Frontal cortex (tissue), 4 donors: ENCODE data around the gene STK24. TPM values are rescaled to one million over a fixed set of nuclear protein-coding genes. Genes with fewer than 3 reads are reported as not detected.

Experiments used
- DNase-seq, 2 donors: peaks; one replicate each; pipeline ENCODE4 v3.0.0; 2012; ENCODE audit warnings: low spot score in 2 of 2
- FAIRE-seq: peaks from 2 replicates; lab custom pipeline; 2012; peaks lifted over from hg19 to GRCh38; lab: Jason Lieb, UNC
- total RNA-seq: library from RNA; depleted of rRNA; stranded (reverse); fragments of >200 nt; gene quantifications from one replicate; pipeline ENCODE4 v1.2.3, GENCODE V29; 2014
- donor health status: control.
- donor health status: control.
- donor health status: control.

Gene STK24
- total RNA-seq, 1 donor from 2014 or later = 26.1 TPM

DNA sequence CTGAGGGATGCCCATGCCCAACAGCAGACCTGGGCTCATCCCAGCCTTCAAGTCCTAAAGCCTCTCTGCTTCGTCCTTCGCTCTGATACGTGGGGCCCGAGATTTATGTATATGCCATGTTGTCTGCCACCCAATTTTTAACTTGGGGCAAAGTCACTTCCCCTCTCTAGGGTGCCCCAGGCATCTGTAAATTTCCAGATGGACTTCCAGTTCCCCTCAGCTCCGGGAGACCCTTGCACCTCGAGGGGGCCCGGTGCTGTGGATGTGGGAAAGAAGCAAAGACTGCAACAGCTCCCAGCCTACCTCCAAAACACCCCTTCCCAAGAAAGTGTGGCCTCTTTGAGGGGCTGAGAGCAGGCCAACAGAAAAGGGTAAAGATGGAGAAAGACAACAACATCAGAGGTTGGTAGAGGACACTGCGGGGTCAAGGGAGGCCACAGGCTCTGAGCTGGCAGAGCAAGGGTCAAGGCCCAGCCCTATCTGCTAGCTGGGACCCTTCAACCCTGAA lies 97.4 kb downstream of the STK24 start:
- DNase-seq (no peak), FAIRE-seq (no peak)

DNA sequence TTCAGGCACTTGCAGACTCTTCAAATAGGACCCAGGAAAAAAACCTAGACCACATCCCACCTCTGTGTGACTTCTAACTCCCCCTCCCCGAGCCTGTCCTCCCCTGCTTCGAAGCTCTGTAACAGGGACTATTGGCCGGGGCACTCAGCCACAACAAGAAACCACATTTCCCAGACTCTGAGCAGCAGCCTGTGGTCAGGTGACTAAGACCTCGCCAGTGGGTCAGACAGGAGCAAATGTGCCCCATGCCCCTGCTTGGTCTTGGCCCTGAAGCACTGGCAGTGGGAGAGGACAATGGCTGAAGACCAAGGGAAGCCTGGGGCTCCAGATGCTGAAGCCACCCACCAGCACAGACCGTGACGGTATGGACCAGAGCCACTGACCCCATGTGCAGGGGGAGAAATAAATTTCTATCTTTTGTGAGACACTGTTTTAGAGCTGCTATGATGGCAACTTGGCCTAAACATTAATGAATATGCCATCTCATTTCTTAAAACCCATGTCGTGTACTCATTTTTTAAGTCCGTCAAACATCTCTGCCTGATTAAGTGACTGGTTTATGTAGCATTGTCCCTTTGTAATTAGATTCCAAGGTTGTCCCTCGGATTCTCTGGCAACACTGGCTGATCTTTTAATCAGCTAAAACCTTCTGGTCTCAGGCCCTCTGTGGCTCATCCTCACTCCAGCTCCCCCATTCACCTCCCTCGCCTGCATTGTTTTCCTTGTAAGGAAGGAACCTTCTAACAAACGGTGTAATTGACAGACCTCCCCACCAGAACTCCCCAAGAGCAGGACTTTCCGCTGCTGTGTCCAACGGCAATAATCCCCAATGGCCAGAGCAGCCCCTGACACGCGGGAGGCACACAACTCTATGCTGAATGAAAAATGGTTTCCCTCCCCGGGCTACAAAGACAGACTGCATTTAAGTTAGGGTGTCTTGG lies 98.4 kb downstream of the STK24 start:
- no peak for FAIRE-seq
- no peak for DNase-seq

DNA sequence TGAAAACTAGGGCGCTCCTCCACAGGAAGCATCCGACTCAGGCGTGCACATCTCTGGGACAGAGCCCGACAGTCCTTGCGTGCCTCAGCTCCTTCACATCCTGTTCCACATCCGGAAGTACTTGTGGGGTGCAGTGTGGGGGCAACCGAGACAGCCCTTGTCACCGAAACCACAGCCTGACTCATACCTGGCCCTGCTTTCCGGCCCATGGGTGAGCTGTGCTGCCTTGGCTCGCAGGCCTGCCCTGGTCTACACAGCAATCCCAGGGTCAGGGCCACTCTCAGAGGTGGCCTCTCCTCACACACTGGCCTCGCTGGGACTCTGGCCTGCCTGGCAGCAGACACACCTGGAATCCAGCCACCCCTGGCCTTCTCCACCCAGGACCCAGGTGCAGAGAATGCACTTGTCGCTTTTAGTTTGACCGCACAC lies 100.4 kb downstream of the STK24 start:
- DNase-seq (peak in 1 of 2 donors; percentile 56), FAIRE-seq (no peak)

DNA sequence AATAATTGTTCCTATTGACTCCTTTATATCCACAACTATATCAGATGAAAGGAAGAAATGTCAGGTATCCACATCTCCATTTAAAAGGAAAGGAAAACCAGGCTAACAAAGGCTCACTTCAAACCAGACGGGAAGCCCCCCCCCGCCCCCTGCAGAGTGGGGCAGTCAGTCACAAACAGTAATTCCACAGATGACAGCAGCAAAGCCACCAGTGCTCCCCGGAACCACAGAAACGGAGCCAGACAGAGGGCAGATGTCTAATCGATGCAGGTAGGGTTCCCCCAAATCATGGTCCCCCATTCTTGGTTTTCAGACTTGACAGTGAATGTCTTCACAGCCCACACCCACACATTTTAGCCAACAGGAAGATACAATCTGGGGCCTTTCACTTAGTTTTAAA lies 100.8 kb downstream of the STK24 start:
- FAIRE-seq = no peak
- DNase-seq = no peak

DNA sequence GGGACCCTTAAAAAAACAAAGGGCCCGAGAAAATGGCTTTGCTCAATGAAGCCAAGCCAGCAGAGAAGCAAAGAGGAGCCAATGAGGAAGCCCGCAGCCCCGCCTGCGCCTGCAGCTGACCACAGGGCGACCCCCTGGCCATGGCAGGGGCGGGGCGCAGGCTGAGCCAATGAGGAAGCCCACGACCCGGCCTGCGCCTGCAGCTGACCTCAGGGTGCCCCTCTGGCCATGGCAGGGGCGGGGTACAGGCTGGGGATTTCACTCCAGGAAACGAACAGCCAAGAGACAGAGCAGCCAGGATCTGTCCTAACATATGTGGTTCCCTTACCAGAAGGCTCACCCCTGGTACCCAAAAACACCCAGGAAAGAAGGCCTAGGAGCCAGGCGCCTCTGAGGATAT lies 101.4 kb downstream of the STK24 start:
- no peak for DNase-seq
- FAIRE-seq = no peak

DNA sequence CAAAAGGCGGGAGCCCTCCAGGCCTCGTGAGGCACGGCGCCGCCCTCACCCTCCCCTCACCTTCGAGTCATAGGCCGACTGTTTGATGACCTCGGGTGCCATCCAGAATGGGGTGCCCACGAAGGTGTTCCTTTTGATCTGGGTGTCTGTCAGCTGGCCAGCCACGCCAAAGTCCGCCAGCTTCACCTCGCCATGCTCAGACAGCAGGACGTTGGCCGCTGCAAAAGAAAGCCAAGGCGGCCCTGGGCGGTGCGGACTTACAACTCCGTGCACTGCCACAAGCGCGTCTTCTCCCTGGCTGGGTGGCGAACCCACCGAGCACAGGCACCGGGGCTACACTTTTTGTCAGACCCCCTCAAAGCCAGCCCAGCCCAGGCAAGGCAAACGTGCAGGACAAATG lies 102.1 kb downstream of the STK24 start:
- no peak for DNase-seq
- no peak for FAIRE-seq

DNA sequence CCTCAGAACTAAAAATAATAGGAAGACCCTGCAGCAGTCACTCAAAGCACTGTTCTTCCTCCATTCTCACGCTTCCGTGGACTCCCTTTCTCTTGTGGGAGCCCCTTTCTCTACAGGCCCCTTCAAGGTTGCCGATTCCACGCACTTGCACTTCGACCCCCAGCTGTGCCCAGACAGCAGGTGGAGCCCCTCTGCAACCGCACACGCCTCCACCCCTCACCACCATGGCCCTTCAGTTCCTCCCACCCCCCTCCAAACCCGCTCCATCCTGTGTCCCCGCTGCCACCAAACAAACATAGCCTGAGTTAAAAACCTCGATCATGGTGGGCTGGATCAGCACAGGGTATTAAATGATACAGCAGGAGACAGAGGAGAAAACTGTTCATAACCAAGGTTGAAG lies 102.6 kb downstream of the STK24 start:
- no peak for FAIRE-seq
- no peak for DNase-seq

DNA sequence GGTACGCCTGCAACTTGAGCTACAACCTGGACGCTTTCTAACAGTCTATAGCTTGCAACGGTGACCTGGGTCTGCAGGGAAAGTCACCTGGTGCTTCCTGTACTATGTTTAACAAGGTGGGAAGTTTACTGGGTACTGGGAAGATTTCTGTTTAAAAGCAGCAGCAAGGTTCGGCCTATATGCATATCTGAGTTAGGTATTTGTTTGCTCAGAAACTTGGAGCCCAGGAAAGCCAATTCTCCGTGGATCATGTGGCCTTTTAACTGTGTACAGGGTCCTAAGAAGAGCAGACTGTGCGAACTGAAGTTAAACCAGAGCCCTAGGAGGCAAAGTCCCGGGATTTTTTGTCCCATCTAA lies 103.1 kb downstream of the STK24 start:
- FAIRE-seq = no peak
- no peak for DNase-seq

DNA sequence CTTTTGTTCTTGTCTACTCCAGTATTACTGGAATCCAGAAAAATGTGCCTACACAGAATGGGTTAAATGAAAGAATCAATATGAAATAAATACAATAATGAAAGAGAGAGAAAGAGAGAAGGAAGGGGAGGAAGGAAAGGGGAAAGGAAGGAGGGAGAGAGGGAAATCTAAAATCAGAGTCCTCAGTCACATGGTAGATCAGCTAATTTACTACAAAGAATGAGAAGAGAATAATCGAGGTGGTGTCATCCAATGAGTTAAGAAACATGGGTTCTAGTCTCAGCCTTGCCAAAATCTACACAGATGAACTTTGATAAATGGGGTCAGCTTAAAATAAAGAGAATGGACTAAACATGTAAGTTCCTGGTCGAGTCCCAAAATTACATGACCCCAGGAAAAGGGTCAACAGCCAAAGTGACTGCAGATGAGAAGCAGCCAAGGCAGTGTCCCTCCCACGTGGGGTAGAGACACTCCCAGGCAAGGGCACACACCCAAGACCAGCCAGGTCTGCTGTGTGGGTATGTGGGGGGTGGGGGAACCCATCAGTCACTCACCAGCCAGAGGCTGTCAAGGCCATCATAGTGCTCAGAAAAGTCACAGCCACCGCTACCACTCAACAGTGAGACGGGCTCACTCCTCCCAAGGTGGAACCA lies 103.6 kb downstream of the STK24 start:
- FAIRE-seq = no peak
- DNase-seq = no peak

DNA sequence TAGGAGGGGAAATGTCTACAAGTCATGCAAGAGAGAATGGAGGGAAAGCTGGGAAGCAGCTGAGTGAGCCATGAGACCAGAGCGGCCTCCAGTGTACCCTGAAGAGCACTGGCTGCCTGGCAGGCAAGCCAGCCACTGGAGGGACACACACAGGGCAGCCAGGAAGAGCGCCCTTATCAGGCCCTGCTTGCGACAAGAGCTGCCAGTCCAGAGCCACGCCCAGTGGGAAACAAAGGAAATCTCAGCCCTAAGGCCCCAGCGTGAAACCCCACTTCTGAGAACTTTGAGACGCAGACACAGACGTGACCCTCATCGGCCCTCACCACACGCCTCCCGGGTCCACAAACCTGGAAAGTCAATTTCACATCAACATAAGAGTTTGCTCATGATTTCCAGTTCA lies 105.0 kb downstream of the STK24 start:
- no peak for FAIRE-seq
- no peak for DNase-seq

DNA sequence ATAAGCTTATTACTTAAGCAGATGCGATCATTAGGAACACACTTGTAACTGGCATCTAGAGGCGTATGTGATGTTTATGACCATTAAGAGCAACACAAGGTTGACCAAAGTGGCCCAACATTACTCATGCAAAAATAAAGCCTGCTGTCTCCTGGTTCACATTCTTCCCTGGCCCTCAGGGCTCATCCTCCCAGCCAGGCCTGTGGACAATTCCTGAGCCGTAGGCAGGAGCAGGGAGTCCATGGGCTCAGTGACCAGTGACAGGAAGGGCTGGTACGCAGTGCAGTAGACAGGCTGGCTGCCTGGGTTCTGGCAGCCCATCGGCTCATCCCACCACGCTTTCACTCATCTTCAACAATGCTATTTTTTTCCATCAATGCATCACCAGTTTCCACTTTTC lies 106.0 kb downstream of the STK24 start:
- DNase-seq = no peak
- FAIRE-seq = no peak

DNA sequence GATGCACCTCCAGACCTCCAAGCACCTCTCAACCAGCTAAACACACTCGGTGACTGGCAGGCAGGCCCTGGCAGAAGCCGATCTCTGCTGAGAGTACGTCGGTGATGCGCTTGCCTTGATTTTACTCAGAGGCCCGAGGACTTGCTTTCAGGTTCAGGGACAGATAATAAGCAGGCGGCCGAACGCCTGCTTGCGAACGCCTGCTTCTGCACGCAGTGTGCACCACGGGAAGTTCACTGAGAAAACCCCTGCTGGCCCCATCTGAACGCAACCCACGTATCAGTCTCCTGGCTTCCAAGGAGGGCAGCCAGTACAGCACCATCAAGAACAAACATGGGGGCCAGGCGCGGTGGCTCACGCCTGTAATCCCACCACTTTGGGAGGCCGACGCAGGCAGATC lies 108.0 kb downstream of the STK24 start:
- FAIRE-seq = no peak
- no peak for DNase-seq

DNA sequence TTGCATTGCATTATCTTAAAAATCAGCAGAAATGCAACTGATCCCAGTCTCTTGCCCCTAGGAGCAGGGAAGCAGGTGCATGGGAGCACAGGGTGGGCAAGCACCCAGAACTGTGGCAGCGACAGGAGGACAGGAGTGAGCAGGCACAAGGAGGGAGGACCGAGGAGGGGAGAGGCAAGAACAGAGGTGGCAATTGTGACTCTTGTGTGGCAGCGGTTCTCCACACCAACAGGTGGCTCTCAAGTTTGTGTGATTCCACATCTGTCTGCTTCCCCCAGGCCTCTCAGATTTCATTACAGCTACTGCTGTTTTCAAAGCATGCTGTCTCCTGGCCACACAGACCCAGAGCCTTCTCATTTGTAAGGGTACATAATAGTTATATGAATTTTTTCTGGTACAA lies 108.5 kb downstream of the STK24 start:
- FAIRE-seq (no peak), DNase-seq (no peak)

DNA sequence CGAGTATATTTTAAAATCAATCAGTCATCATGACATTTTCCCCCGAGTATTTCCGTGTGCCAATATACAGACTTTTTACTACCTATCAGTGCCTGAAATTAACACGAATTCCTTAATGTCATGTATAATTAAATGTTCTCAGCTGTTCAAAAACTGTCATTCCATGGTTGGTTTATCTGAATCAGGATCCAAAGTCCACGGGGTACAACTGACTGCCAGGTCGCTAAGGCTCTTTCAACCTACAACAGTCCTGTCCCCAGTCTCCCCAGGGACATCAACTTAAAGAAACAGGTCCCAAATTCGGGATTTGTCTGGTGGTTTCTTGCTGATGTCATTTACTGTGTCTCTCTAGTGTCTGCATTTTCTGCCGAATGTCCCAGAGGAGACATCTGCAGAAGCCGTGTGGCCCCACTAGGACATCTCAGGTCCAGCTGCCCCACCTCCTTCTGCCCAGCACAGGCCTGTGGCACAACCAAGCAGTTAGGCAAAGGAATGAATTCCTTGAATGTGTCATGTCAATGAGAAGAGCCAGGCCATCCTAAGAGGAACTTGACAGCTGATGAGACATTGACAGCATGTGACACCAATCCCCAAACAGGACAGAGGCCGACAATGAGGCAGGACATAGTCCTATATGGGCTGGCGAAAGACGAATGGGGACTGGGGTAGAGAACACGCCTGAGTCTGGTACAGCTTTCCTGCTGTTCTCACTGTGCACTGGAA lies 109.5 kb downstream of the STK24 start:
- no peak for FAIRE-seq

DNA sequence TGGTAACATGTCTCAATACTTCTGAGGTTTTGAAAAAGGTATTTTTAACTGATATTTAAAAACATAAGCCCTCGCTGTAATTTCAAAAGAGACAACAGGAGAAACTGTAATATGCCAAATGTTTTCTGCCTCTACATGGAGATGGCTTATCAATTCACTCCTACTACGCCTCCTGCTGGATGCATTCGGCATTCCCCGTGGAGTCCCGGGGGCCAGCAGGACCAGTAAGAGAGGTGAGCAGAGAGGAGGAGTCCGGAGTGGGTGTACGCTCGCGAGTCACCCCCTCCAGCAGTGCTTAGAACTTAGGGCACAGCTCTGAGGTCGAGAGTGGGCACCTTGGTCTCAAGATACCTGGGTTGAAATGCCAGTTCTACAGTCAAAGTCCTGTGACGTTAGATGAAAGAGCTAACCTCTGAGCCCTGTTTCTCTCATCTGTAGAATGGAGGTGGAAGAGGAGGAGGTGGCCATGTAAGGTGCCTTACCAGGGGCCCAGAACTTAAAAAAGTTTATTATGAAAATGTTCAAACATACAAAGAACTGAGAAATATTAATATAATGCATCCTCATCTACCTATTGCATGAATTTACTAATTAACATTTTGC lies 110.2 kb downstream of the STK24 start:
- no peak for FAIRE-seq
- no peak for DNase-seq

More for the DNA sequence above, 109.5 kb downstream of the STK24 start:
- DNase-seq = no peak

DNA sequence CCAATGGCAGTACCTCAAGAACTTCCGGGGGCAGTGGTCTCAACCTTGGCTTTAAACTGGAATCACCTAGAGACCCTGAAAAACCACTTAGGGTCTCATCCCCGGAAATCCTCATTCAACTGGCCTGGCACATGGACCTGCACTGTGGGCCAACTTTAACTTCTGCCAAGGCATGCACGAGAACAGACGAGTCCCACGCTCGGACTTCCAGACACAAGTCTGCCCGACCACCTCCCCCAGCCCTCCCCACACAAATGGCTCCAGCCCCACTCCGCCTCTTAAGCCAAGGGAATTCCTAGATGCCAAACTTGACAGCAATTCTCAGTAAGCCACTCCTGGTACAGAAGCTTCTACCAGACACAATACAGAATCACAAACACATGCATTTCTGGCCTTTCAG lies 114.0 kb downstream of the STK24 start:
- DNase-seq (no peak), FAIRE-seq (no peak)

DNA sequence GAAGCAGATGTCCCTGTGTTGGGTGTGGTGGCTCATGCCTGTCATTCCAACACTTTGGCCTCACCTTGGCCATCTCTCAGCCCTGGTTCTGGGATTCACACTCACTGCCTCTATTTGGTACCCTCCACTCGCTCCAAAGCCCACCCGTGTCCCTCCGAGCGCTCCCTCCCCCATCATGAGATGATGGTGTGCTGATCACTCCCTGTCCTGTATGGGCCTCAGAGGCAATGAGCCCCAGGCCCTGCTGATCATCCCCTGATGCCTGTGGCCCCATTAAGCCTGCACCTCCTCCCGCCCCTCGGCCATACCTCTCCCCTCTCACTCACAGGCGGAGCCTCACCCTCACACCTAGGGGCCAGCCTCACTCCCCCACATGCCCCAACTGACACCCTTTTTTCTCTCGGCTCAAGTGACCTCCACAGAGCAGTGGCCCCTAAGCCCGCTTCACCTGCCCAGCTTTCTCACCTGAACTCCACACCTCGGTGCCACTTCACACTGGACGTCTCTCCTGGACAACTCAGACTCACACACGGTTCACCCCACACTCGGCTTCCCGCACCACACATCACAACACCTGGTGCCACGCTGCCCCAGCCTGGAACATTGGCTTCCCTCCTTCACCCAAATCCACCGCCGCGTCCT lies 114.5 kb downstream of the STK24 start:
- FAIRE-seq (no peak), DNase-seq (no peak)

DNA sequence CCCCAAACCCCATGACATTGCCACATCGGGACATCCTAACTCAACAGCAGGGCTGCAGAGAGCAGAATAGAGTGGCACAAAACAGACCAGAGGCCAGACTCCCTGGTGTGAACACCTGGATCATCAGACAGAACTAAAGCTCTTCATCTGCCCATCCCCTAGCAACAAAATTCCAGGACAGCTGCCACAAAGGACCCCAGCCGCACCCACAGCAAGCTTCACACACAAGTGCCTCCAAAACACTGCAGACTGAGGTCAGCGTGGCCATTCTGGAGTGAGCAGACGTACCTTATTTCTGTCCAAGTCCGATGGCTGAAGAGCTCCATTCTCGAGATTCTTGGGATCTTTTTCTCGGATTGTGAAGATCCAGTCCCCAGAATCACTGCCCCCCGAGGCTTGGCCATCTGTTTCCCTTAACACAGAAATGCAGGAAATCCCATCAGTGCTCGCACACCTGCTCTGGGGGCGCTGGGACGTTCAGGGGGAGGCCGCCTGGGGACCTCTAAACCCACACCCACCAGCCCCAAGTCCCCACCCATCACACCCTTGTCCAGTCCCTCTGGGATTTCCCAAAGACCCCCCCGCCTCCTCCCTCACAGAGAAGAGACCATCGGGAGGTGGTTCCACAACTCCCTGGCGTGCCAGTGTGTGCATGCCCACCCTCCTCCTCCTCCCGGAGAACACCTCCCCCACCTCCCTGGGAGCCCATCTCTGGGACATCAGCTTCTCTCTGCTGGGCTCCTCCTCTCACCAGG lies 115.2 kb downstream of the STK24 start:
- DNase-seq (no peak), FAIRE-seq (no peak)

DNA sequence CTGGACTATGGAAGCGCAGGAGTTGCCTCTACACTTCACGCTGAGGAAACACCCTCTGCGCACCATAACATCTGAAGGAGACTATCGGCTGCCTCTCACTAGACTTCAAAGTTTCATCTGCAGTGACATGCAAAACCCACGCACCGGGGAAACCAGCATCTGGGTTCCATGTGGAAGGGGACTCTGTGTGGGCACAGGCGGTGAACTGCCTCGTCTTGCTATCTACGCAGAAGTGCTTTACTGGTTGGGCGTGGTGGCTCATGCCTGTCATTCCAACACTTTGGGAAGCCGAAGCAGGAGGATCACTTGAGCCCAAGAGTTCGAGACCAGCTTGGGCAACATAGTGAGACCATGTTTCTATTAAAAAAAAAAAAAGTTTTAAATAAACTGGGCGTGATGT lies 116.4 kb downstream of the STK24 start:
- FAIRE-seq (no peak), DNase-seq (no peak)
